Measurements from ENCODE around the gene TAL1. TPM values are rescaled to one million over a fixed set of nuclear protein-coding genes. Genes with fewer than 3 reads are reported as not detected.

Gene TAL1
- total RNA-seq, 1 donor from 2014 or later = 0.69 TPM

GRCh38 chr1:47179988-47180563 is 51.9 kb downstream of the TAL1 start:
- peak overlapping the region; percentile 57 for H3K4me3 ChIP-seq (ENCODE audit: low read depth, low read length)
- no peak for DNase-seq (ENCODE audit: low read depth)
- no peak for TF ChIP-seq CTCF (conservative IDR thresholded peaks at IDR 0.05; ENCODE audit: low read depth, low read length)

GRCh38 chr1:47179017-47179987 is 52.7 kb downstream of the TAL1 start:
- TF ChIP-seq CTCF (conservative IDR thresholded peaks at IDR 0.05; ENCODE audit: low read depth, low read length) = peak; percentile 97
- peak overlapping the region; percentile 57 for H3K4me3 ChIP-seq (ENCODE audit: low read depth, low read length)
- no peak for DNase-seq (ENCODE audit: low read depth)

- no peak for DNase-seq (ENCODE audit: low read depth)
- TF ChIP-seq CTCF (conservative IDR thresholded peaks at IDR 0.05; ENCODE audit: low read depth, low read length) = no peak
- H3K4me3 ChIP-seq (ENCODE audit: low read depth, low read length) = peak overlapping the region; percentile 57
These were observed 53.4 kb downstream of the TAL1 start for GRCh38 chr1:47178654-47179016.

GRCh38 chr1:47178020-47178419 is 54.0 kb downstream of the TAL1 start:
- DNase-seq (ENCODE audit: low read depth) = no peak
- TF ChIP-seq CTCF (conservative IDR thresholded peaks at IDR 0.05; ENCODE audit: low read depth, low read length) = no peak

GRCh38 chr1:47175227-47175934 is 56.6 kb downstream of the TAL1 start:
- no peak for DNase-seq (ENCODE audit: low read depth)
- peak; percentile 98 for TF ChIP-seq CTCF (conservative IDR thresholded peaks at IDR 0.05; ENCODE audit: low read depth, low read length)
- H3K4me3 ChIP-seq (ENCODE audit: low read depth, low read length) = no peak overlapping the region

More at GRCh38 chr1:47178020-47178419, 54.0 kb downstream of the TAL1 start:
- H3K4me3 ChIP-seq (ENCODE audit: low read depth, low read length) = no peak overlapping the region

- no peak for DNase-seq (ENCODE audit: low read depth)
- TF ChIP-seq CTCF (conservative IDR thresholded peaks at IDR 0.05; ENCODE audit: low read depth, low read length) = no peak
- H3K4me3 ChIP-seq (ENCODE audit: low read depth, low read length) = no peak overlapping the region
These were observed 57.4 kb downstream of the TAL1 start for GRCh38 chr1:47174656-47175020.

All from epithelial cell of proximal tubule (primary cell).